GM12865 (cell line): ENCODE measurements around the gene RAPGEF2.

ENCODE experiments used
- DNase-seq: peaks from one replicate; pipeline ENCODE4 v3.0.0; 2010; ENCODE audit warnings: low read depth
- H3K4me3 ChIP-seq: 2 replicates; pipeline ENCODE4 v1.5.1; 2011; ENCODE audit warnings: mild to moderate bottlenecking, low read depth, low read length, control low read depth
- TF ChIP-seq, protein P1 (sequence below): IDR thresholded peaks from 2 replicates; pipeline ENCODE4 v1.5.1; 2011; ENCODE audit warnings: low read length, control low read depth, low read depth, inconsistent platforms; ENCODE audit not compliant: insufficient read depth; ENCODE audit errors: missing control alignments

The RAPGEF2 gene

DNA sequence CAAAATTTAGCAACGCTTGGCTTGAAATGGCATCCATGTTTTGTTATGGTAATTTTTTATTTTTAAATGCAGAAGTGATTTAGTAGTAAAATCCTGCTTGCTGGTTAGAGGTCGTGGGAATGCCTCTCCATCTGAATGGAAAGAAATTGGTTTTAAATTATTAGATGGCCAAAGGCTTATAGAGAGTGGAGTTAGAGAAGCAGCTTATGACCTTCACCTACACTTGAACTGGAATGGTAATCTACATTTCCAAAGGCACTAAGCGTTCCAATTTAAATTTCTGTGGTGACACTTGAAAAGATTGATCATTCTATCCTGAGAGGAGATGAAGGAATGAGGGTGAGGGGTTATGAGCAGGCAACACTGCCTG lies 280.7 kb downstream of the RAPGEF2 start:
- TF ChIP-seq, protein P1, sequence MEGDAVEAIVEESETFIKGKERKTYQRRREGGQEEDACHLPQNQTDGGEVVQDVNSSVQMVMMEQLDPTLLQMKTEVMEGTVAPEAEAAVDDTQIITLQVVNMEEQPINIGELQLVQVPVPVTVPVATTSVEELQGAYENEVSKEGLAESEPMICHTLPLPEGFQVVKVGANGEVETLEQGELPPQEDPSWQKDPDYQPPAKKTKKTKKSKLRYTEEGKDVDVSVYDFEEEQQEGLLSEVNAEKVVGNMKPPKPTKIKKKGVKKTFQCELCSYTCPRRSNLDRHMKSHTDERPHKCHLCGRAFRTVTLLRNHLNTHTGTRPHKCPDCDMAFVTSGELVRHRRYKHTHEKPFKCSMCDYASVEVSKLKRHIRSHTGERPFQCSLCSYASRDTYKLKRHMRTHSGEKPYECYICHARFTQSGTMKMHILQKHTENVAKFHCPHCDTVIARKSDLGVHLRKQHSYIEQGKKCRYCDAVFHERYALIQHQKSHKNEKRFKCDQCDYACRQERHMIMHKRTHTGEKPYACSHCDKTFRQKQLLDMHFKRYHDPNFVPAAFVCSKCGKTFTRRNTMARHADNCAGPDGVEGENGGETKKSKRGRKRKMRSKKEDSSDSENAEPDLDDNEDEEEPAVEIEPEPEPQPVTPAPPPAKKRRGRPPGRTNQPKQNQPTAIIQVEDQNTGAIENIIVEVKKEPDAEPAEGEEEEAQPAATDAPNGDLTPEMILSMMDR, result no peak
- no peak for DNase-seq
- H3K4me3 ChIP-seq, result no peak overlapping the region

- DNase-seq, result no peak
- TF ChIP-seq, protein P1, result no peak
- no peak overlapping the region for H3K4me3 ChIP-seq
Measured at GRCh38 chr4:159384017-159384416, 281.1 kb downstream of the RAPGEF2 start.

DNA sequence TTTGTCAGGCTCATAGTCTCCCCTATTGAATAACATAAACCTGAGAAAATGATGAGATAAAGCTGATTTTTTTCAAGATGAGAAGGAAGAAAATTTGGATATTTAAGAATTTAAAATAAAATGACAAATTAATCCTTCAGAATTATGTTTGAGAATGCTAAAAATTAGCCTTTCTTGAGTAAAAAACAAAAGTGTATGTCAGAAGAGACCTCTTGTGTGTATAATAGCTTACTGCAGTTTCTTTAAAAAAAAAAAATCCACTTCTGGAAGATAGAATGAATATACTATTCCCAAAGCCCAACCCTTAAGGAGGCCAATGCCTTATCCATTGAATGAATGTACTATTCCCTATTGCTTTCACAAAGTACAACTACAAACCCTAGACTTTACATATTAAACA lies 281.8 kb downstream of the RAPGEF2 start:
- H3K4me3 ChIP-seq, result no peak overlapping the region
- no peak for DNase-seq
- TF ChIP-seq, protein P1, result no peak

- no peak overlapping the region for H3K4me3 ChIP-seq
- TF ChIP-seq, protein P1, result no peak
- DNase-seq, result no peak
Measured at GRCh38 chr4:159386620-159387019, 283.7 kb downstream of the RAPGEF2 start.

GRCh38 chr4:159389756-159390155 lies 286.9 kb downstream of the RAPGEF2 start:
- DNase-seq, result no peak
- no peak overlapping the region for H3K4me3 ChIP-seq
- TF ChIP-seq, protein P1, result no peak

DNA sequence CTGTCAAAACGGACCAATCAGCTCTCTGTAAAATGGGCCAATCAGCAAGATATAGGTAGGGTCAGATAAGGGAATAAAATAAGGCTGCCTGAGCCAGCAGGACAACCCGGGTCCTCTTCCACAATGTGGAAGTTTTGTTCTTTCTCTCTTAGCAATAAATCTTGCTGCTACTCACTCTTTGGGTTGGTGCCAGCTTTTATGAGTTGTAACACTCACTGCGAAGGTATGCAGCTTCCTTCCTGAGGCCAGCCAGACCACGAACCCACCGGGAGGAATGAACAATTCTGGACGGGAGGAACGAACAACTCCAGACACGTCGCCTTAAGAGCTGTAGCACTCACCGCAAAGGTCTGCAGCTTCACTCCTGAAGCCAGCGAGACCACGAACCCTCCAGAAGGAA lies 287.8 kb downstream of the RAPGEF2 start:
- no peak overlapping the region for H3K4me3 ChIP-seq
- TF ChIP-seq, protein P1, result no peak
- DNase-seq, result no peak

GRCh38 chr4:159395693-159396092 lies 292.8 kb downstream of the RAPGEF2 start:
- TF ChIP-seq, protein P1, result no peak

More at GRCh38 chr4:159395693-159396092, 292.8 kb downstream of the RAPGEF2 start:
- no peak overlapping the region for H3K4me3 ChIP-seq
- no peak for DNase-seq
